GM23338 (cell line): ENCODE data around the gene RIMKLB.
"Not testable (repeated sequence)": the region's sequence is repeated elsewhere in the genome, so short reads cannot be mapped to it uniquely, and the experiment has no call there.

ENCODE experiments used
- TF ChIP-seq, protein P1 (sequence below), 2 experiments: fragments of 200-600 bp in 1 of 2; sonication (generic) in 1 of 2; conservative IDR thresholded peaks; 2 replicates each; pipeline versions ENCODE4 v1.5.1 to v1.6.1; 2016 to 2017; ENCODE audit warnings: antibody characterized with exemption in 2 of 2, low read depth in 2 of 2, mild to moderate bottlenecking in 2 of 2, moderate library complexity in 1 of 2
- TF ChIP-seq, protein P2 (sequence below): IDR thresholded peaks from 2 replicates; pipeline ENCODE4 v1.6.1; 2016; ENCODE audit warnings: antibody characterized with exemption

DNA sequence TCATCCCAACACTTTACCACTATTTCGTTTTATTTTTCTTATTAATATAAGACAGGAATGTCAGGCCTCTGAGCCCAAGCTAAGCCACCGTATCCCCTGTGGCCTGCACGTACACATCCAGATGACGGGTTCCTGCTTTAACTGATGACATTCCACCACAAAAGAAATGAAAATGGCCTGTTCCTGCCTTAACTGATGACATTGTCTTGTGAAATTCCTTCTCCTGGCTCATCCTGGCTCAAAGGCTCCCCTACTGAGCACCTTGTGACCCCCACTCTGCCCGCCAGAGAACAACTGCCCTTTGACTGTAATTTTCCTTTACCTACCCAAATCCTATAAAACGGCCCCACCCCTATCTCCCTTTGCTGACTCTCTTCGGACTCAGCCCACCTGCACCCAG lies 112.3 kb downstream of the RIMKLB start:
- TF ChIP-seq, protein P1, sequence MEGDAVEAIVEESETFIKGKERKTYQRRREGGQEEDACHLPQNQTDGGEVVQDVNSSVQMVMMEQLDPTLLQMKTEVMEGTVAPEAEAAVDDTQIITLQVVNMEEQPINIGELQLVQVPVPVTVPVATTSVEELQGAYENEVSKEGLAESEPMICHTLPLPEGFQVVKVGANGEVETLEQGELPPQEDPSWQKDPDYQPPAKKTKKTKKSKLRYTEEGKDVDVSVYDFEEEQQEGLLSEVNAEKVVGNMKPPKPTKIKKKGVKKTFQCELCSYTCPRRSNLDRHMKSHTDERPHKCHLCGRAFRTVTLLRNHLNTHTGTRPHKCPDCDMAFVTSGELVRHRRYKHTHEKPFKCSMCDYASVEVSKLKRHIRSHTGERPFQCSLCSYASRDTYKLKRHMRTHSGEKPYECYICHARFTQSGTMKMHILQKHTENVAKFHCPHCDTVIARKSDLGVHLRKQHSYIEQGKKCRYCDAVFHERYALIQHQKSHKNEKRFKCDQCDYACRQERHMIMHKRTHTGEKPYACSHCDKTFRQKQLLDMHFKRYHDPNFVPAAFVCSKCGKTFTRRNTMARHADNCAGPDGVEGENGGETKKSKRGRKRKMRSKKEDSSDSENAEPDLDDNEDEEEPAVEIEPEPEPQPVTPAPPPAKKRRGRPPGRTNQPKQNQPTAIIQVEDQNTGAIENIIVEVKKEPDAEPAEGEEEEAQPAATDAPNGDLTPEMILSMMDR (conservative IDR thresholded peaks at IDR 0.05; ENCODE audit: low read depth in 2 of 2), result not testable (repeated sequence)
- TF ChIP-seq, protein P2, sequence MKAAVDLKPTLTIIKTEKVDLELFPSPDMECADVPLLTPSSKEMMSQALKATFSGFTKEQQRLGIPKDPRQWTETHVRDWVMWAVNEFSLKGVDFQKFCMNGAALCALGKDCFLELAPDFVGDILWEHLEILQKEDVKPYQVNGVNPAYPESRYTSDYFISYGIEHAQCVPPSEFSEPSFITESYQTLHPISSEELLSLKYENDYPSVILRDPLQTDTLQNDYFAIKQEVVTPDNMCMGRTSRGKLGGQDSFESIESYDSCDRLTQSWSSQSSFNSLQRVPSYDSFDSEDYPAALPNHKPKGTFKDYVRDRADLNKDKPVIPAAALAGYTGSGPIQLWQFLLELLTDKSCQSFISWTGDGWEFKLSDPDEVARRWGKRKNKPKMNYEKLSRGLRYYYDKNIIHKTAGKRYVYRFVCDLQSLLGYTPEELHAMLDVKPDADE, result not testable (repeated sequence)
